Measurements from ENCODE around the gene PHACTR4. TPM values are rescaled to one million over a fixed set of nuclear protein-coding genes. Genes with fewer than 3 reads are reported as not detected.
"Not testable (repeated sequence)": the region's sequence is repeated elsewhere in the genome, so short reads cannot be mapped to it uniquely, and the experiment has no call there.

The PHACTR4 gene
- total and polyA plus RNA-seq, 9 of the 15 experiments (the other 6 are each of a cell fraction or from before 2014, with no cell fraction given), result 6.4 to 43.6 (median 14.2) TPM

DNA sequence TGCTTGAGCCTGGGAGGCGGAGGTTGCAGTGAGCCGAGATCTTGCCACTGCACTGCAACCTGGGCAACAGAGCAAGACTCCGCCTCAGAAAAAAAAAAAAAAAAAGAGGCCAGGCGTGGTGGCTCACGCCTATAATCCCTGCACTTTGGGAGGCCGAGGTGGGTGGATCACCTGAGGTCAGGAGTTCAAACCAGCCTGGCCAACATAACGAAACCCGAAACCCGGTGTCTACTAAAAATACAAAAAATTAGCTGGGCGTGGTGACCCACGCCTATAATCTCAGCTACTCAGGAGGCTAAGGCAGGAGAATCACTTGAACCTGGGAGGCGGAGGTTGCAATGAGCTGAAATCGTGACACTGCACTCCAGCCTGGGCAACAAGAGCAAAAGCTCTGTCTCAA is 110.0 kb downstream of the PHACTR4 start:
- H3K4me2 ChIP-seq (ENCODE audit: insufficient read depth, low read length); H3K9me3 ChIP-seq (replicated peaks; ENCODE audit: control insufficient read depth, insufficient read depth, low read depth, low read length); H3K27me3 ChIP-seq (ENCODE audit: control insufficient read depth in 2 of 2, insufficient read depth in 2 of 2, low read length in 2 of 2); H3K9me1 ChIP-seq (ENCODE audit: control insufficient read depth, insufficient read depth, low read length); intact Hi-C loops (cut with micrococcal nuclease); BruUV-seq (replicated peaks); DNase-seq (ENCODE audit: extremely low read depth in 1 of 4, low spot score in 3 of 4); H3K4me1 ChIP-seq (replicated peaks in 1 of 2; ENCODE audit: control insufficient read depth in 2 of 2, insufficient read depth in 2 of 2, low read length in 2 of 2); H3K9ac ChIP-seq (ENCODE audit: insufficient read depth in 1 of 2, low read depth in 2 of 2, low read length in 2 of 2); H3K79me2 ChIP-seq (ENCODE audit: control insufficient read depth, insufficient read depth, low read length); H3K4me3 ChIP-seq; in situ Hi-C loops (cut with MboI); H4K20me1 ChIP-seq (replicated peaks; ENCODE audit: control insufficient read depth, insufficient read depth, low read length); H2AFZ ChIP-seq (ENCODE audit: low read depth, low read length); H3K27ac ChIP-seq (ENCODE audit: extremely low read depth, low read depth, low read length); CTCF ChIA-PET (ENCODE audit: low intra/inter-chr PET ratio); FAIRE-seq: not testable (repeated sequence)
- H3K36me3 ChIP-seq (ENCODE audit: control insufficient read depth, insufficient read depth, low read length), result peaks cover 70% of the 10 kb centered on the region
- POLR2A ChIA-PET, result interaction anchor here (0.5 to 1.3 kb wide), 4 partner anchors 10 to 203 kb away, joined by 3 to 4 read pairs (median 4); no protein-coding TSS in a partner anchor
- peak; percentile 42 for ATAC-seq
- TF ChIP-seq KDM1A (IDR thresholded peaks at IDR 0.05) (peak; percentile 68 to 72; a peak in 3 of 4 replicates), EGR1 (conservative IDR thresholded peaks at IDR 0.05) (0 out of 2 replicates have a peak, but pooled peaks have one; percentile 28)
- 58% methylated on average over 12 of the region's 13 CpGs for WGBS (ENCODE audit: insufficient coverage, low coverage, missing lambda C conversion rate)

GRCh38 chr1:28480308-28480707 is 110.8 kb downstream of the PHACTR4 start:
- no peaks in the 10 kb centered on the region for H3K27me3 ChIP-seq (ENCODE audit: control insufficient read depth in 2 of 2, insufficient read depth in 2 of 2, low read length in 2 of 2)
- H3K27ac ChIP-seq (ENCODE audit: extremely low read depth, low read depth, low read length), result no peak overlapping the region
- peaks cover 72% of the 10 kb centered on the region for H3K36me3 ChIP-seq (ENCODE audit: control insufficient read depth, insufficient read depth, low read length)
- WGBS (ENCODE audit: insufficient coverage, low coverage, missing lambda C conversion rate), result 85% methylated on average over 5 of the region's 5 CpGs
- intact Hi-C loops (cut with micrococcal nuclease) (no loop called here), in situ Hi-C loops (cut with MboI) (no loop called here)
- DNase-seq (ENCODE audit: extremely low read depth in 1 of 4, low spot score in 3 of 4) (no peak), FAIRE-seq (peak; percentile 57), ATAC-seq (no peak)
- no peak overlapping the region for H3K9ac ChIP-seq (ENCODE audit: insufficient read depth in 1 of 2, low read depth in 2 of 2, low read length in 2 of 2)
- POLR2A ChIA-PET, result interaction anchor here (0.9 to 1.3 kb wide), 3 partner anchors 11 to 15 kb away, joined by 3 to 4 read pairs (median 4); no protein-coding TSS in a partner anchor
- no TSS peak for BruUV-seq (replicated peaks)
- H3K4me2 ChIP-seq (ENCODE audit: insufficient read depth, low read length), result no peak overlapping the region
- no peaks in the 10 kb centered on the region for H3K4me1 ChIP-seq (replicated peaks in 1 of 2; ENCODE audit: control insufficient read depth in 2 of 2, insufficient read depth in 2 of 2, low read length in 2 of 2)
- CTCF ChIA-PET (ENCODE audit: low intra/inter-chr PET ratio), result no interaction called here
- H4K20me1 ChIP-seq (replicated peaks; ENCODE audit: control insufficient read depth, insufficient read depth, low read length), result no peaks in the 10 kb centered on the region
- no peaks in the 10 kb centered on the region for H3K79me2 ChIP-seq (ENCODE audit: control insufficient read depth, insufficient read depth, low read length)
- H2AFZ ChIP-seq (ENCODE audit: low read depth, low read length), result no peak overlapping the region
- H3K9me1 ChIP-seq (ENCODE audit: control insufficient read depth, insufficient read depth, low read length), result no peaks in the 10 kb centered on the region
- H3K4me3 ChIP-seq, result no peak overlapping the region
- H3K9me3 ChIP-seq (replicated peaks; ENCODE audit: control insufficient read depth, insufficient read depth, low read depth, low read length), result no peaks in the 10 kb centered on the region
- TF ChIP-seq, protein P1, sequence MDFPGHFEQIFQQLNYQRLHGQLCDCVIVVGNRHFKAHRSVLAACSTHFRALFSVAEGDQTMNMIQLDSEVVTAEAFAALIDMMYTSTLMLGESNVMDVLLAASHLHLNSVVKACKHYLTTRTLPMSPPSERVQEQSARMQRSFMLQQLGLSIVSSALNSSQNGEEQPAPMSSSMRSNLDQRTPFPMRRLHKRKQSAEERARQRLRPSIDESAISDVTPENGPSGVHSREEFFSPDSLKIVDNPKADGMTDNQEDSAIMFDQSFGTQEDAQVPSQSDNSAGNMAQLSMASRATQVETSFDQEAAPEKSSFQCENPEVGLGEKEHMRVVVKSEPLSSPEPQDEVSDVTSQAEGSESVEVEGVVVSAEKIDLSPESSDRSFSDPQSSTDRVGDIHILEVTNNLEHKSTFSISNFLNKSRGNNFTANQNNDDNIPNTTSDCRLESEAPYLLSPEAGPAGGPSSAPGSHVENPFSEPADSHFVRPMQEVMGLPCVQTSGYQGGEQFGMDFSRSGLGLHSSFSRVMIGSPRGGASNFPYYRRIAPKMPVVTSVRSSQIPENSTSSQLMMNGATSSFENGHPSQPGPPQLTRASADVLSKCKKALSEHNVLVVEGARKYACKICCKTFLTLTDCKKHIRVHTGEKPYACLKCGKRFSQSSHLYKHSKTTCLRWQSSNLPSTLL (IDR thresholded peaks at IDR 0.05), result no peak
- TF ChIP-seq CC2D1A (IDR thresholded peaks at IDR 0.05) (no peak), ZNF436 (CRISPR knock-in tag; IDR thresholded peaks at IDR 0.05) (no peak), ZNF639 (CRISPR knock-in tag; conservative IDR thresholded peaks at IDR 0.05 in 1 of 2, IDR thresholded peaks at IDR 0.05 in 1 of 2) (no peak), ARID3A (IDR thresholded peaks at IDR 0.05; ENCODE audit: borderline replicate concordance, low read depth, low read length) (no peak), ZNF830 (CRISPR knock-in tag; IDR thresholded peaks at IDR 0.05) (no peak), E2F4 (CRISPR knock-in tag; IDR thresholded peaks at IDR 0.05; ENCODE audit: low read depth) (no peak)

Data from K562 (cell line).